ENCODE data around the gene FNDC7.
"Not testable (repeated sequence)": the region's sequence is repeated elsewhere in the genome, so short reads cannot be mapped to it uniquely, and the experiment has no call there.

FNDC7 gene, protein sequence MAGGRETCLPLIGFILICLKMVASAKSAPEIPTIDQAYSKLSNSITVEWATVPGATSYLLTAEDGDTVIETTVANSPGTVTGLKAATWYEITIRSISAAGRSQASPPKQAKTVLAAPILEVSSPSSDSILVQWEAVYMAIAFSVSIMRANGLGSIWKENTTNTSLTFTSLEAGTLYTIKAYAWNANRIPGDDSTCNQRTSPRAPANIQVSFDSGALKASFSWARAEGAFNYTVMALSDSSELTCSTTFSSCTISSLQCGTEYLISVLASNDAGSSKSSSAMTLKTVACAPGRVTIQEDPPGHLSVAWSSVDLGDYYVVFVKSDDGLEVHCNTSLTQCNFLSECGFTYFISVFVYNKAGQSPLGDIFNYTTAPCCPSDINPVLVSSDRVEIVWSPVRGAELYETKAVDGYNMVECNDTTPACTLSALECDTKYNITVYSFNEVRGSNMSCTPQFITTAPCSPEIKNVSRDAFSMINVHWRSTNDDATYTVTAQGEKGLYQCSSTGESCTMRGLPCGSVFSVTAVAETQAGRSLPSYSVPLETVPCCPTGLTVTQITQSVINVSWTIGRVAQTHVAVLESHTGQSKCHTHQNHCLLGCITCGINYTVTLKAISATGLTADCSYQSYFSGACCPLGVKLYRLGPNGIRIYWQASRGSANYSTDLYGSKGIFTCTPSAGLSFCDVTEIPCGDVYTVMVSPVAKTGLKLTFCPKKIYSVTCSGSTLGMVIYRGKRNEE

DNA sequence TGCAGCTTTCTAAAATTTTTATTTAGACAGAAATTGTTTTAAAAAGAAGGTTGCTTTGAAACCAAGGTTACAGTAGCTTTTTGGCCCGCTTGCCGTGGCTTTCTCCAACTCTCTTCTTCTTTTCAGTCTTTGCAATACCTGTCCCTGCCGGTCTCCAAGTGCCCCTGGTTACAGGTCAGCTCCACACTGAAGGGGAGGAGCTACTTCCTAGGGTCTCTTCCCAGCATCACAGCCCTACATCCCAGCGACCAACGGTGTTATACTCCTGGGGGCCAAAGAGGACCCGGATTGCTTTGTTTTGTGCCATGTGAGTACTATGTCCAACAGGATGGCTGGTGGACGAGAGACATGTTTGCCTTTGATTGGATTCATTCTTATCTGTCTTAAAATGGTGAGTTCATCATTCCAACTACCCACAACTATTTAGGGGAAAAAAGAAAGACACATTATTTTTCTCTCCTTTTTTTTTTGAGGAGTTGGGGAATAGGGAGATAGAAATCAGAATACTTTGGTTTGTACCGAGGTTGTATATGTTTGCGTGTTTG is at the start of gene FNDC7:
TSS of gene FNDC7 (plus strand) at position 303 of the 545 bp plus-strand sequence. CDS start at position 329, 26 bp downstream.
- no peak for DNase-seq (ENCODE audit: low read depth in 1 of 2, low spot score in 1 of 2)

DNA sequence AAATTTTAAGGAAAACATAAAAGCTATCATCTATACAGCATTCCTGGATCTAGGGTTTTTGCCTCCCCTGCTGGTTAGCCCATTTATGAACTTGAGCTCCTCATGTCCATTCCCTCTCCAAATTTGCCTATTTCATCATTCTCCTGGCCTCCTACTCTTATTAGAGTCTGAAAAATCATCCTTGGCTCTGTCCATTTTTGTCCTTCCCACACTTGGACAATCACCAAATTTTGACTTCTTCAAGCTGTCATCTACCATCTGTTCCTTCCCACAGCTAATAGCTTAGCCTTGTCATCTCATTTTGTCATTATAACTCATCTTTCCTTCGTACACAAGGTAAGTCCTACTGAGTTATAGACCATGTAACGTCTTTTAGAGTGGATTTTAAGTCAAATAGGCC is 49.6 kb upstream of the FNDC7 start:
- no peak for DNase-seq (ENCODE audit: low read depth in 1 of 2, low spot score in 1 of 2)

DNA sequence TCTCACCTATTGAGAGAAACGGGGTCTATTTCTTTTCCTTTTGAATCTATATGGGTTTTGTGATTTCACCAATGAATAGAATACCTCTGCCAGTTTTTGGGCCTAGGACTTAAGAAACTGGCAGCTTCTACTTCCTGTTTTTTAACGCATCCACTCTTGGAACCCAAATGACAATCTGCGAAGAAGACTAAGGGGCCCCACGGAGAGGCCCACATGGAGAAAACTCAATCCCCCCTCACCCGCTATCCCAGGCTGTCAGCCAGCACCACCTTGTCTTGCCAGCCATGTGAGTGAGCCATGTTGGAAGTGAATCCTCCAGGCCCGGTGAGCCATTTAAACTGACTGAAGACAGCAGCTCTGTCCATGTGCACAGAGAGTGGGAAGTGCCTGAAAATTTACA is 48.2 kb upstream of the FNDC7 start:
- DNase-seq (ENCODE audit: low read depth in 1 of 2, low spot score in 1 of 2): no peak

DNA sequence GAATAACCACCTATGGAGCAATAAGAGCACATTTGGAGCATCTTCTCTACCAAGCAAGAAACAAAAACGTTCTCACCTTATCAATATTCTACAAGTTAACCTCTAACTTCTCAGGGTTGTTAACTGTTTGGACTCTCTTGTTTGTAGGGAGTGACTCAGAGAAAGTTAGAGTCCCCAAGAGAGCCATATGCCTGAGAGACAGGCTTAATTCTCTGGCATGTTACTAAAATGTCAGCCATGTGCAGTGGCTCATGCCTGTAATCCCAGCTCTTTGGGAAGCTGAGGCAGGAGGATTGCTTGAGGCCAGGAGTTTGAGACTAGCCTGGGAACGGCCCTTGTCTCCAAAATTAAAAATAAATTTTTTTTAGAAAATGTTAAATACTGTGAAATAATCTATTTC is 47.6 kb upstream of the FNDC7 start:
- DNase-seq (ENCODE audit: low read depth in 1 of 2, low spot score in 1 of 2): no peak

DNA sequence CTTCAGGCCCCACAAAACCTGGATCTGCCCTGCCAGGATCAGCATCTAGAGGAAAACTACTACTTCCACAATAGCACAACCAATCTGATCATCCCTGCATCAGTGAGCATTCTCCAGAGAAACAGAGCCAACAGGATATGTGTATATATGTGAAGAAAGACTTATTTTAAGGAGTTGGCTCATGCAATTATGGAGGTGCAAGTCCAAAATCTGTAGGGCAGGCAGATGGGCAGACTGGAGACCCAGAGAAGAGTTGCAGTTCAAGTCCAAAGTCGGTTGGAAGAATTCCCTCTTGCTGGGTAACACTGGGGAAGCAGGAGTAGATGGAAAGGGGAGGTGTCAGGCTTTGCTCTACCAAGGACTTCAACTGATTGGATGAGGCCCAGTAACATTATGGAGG is 46.9 kb upstream of the FNDC7 start:
- DNase-seq (ENCODE audit: low read depth in 1 of 2, low spot score in 1 of 2): no peak

DNA sequence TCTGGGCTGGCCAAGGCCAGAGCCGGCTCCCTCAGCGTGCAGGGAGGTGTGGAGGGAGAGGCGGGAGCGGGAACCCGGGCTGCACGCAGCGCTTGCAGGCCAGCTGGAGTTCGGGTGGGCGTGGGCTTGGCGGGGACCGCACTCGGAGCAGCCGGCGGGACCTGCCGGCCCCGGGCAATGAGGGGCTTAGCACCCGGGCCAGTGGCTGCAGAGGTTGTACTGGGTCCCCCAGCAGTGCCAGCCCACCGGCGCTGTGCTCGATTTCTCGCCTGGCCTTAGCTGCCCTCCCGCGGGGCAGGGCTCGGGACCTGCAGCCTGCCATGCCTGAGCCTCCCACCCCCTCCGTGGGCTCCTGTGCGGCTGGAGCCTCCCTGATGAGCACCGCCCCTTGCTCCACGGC is 45.3 kb upstream of the FNDC7 start:
- DNase-seq (ENCODE audit: low read depth in 1 of 2, low spot score in 1 of 2): not testable (repeated sequence)

DNA sequence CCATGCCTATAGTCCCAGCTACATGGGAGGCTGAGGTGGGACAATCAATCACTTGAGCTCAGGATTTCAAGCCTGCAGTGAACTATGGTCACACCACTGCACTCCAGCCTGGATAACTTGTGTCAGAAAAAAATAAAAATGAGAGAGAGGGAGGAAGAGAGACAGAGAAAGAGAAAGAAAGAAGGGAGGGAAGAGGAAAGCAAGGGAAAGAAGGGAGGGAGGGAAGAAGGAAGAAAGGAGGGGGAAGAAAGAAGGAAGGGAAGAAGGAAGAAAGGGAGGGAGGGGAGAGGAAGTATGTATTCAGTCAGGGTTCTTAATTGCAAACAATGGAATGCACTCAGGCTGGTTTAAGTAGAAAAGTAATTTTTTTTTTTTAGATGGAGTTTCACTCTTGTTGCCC is 43.9 kb upstream of the FNDC7 start:
- no peak for DNase-seq (ENCODE audit: low read depth in 1 of 2, low spot score in 1 of 2)

DNA sequence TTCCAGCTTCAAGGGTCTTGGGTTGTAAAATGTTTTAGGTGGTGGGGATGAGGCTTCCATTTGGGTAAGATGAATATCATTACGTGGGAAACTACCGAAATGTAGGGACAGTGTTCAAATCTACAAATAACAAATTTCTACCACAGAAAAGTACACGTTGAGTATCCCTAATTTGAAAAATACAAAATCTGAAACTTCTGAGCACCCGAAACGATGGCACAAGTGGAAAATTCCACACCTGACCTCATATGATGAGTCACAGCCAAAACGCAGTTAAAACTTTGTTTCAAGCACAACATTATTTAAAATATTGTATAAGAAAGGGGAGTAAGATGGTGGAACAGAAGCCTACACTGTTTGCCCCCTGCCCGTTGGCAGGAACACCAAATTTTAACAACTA is 43.0 kb upstream of the FNDC7 start:
- no peak for DNase-seq (ENCODE audit: low read depth in 1 of 2, low spot score in 1 of 2)

DNA sequence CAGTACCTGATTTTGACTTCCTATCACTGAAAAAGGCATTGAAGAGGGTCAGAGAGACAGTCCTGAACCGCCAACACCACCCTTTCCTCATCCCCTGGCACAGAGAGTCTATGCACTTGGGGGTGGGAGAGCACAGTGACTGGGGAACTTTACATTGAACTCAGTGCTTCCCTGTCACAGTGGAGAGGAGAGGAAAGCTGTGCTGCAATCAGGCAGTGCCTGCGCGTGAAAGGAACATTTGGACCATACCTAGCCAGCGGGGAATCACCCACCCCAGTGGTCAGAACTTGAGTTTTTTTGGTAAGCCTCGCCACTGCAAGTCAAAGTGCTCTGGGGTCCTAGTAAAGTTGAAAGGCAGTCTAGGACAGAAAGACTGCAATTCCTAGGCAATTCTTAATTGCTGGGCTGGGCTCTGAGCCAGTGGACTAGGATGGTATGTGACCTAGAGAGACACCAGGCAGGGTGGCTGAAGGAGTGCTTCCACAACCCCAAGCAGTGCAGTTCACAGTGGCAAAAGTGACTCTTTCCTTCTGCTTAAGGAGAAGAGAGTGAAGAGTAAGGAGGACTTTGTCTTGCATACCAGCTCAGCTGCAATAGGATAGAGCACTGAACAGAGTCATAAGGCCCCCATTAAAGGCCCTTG is 42.5 kb upstream of the FNDC7 start:
- DNase-seq (ENCODE audit: low read depth in 1 of 2, low spot score in 1 of 2): no peak

DNA sequence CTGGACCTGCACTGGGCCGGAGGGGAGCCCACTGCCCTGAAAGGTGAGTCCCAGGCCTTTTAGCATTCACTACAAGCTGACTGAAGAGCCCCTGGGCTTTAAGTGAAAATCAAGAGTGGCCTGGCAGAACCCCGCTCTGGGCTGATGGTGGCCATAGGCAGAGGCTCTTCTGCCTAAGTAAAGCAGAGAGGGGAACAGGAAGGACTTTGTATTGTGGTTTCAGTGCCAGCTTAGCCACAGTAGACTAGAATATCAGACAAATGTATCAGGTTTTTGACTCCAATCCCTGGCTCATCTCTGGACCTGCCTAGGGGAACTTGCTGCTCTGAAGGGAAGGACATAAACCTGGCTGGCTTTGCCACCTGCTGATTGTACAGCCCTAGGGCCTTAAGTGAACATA is 41.6 kb upstream of the FNDC7 start:
- DNase-seq (ENCODE audit: low read depth in 1 of 2, low spot score in 1 of 2): no peak

DNA sequence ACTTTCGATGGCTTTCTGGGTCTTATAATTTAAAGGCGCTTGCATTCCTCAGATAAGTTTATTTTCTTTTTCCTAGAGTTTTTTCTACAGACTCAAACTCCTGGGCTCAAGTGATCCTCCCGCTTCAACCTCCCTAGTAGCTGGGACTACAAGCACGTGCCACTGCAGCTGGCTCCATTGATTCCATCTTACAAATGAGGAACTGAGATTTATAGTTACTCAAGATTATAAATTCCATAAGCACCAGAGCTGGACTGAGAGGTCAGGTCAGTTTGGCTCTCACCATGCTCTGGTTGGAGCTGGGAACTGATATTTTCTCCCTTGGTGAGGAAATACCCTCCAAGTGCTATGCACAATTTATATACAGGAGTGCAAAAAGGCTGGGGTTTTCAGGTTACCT is 34.0 kb upstream of the FNDC7 start:
- DNase-seq (ENCODE audit: low read depth in 1 of 2, low spot score in 1 of 2): no peak

DNA sequence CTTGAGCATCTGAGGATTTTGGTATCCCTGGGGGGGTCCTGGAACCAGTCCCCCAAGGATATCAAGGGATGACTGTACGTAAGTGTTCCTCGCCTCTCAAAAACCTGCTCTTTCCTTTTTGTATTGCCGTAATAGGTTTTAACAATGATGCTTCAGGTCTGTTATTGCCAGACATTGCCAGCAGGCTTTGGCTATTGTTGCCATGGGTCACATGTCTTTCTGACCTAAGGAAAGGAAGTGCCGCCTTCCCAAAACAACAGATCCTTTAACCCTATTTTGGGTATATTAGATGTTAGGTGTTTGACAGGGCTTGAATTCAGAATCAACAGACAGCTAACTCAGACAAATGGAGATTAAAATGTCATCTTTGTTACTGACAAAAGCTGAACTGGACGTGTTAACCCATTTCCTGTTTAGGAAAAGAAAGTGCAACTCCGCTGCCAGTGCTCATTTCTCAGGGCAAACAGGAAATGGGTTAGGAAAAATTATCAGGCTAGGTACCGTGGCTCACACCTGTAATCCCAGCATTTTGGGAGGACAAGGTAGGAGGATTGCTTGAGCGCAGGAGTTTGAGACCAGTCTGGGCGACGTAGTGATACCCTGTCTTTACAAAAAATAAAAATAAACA is 33.0 kb upstream of the FNDC7 start:
- no peak for DNase-seq (ENCODE audit: low read depth in 1 of 2, low spot score in 1 of 2)

DNA sequence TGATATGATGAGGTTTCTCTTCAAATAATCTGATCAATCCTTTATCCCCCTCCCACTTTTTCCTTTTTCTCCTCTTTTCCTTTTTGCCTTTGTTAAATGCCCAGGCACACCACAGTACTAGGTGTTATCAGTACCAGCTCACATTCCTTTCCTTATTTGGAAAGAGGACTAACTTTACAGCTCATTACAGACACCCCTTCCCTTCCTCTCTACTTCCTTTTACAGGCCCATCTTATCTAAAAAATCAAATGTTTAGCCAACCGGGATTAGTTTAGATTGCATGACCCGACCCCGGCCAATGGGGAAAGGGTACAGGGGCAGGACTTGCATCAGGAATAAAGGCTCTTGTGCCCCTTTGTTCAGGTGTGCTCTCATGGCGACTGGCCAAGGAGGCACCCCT is 31.0 kb upstream of the FNDC7 start:
- DNase-seq (ENCODE audit: low read depth in 1 of 2, low spot score in 1 of 2): not testable (repeated sequence)

DNA sequence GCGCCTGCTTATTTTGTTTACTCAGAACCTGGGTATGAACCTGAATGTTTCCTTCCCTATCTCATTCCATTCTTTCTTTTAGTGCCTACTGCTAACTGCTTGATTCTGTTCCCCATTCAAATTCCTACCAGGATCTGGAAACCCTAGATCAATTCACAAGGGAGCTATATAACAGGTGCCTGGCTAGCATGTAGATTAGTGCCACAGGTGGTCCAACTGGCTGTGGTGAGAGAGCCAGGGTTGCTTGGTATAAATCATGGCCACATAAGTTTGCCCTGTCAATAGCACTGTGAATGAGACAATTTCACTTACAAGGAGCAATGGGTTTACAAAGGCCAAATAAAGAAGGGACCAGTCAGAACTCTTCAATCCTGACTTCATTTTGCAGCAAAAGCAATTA is 27.2 kb upstream of the FNDC7 start:
- DNase-seq (ENCODE audit: low read depth in 1 of 2, low spot score in 1 of 2): no peak

DNA sequence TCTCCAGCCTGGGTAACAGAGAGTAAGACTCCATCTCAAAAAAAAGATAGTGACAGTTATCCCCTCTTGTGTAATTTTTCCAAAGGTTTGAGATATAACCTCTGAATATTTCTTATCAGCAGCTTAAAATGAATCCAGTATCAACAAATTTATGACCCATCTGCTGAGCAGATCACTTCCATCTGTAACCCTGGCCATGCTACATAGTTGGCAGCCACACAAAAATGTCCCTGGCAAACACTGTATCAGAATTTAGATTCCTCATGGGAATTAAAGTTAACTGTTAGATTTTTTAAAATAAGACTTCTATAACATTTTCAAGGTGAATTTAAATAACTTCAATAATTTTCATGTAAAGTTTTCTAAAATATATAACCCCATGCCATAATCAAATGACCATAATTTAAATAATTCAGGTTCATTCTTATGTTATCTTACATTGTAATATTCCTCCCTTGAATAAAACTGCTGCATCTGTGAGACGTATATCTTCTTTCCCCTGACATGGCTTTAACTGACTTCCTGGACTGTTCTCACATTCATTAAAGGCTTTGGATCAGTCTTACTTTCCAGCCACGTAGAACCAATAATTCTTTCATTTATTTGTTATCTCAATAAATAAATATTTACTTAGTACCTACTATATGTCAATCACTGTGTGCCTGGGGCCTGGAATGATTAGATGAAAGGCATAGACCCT is 25.9 kb upstream of the FNDC7 start:
- DNase-seq (ENCODE audit: low read depth in 1 of 2, low spot score in 1 of 2): no peak

DNA sequence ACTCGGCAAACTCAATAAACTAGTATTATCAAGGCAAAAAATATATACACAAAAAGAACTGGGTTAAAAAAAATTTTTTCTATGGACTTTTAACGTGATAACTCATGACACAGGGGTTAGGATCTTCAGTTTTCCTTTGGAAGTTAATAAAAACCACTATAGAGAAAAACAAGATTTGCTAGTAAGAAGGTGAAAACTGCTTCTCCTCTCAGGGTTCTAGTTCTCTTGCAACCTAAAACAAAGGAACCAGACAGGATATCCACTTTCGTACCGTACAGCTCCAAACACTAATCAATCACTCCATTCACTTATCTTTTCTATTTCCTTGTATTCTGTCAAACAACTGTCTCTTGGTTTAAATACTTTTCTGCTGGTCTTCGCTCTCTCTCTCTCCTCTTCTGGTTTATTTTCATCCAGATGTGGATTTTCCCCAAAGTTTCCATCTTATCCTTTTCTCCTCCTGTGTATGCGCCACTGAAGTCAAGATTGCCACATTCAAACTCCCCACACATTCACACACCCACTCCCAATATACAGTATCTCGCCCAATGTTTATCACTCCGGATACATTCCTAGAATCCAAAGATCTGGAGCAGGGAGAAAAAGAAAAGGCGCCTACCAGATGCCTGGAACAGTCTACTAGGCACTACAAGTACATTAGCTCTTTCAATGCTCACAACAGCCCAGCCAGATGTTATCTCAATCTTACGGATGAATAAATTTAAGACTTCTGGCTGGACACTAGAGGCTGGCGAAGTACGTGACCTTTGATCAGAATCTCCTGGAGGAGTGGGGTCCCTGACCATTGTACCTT is 21.4 kb upstream of the FNDC7 start:
- DNase-seq (ENCODE audit: low read depth in 1 of 2, low spot score in 1 of 2): no peak

DNA sequence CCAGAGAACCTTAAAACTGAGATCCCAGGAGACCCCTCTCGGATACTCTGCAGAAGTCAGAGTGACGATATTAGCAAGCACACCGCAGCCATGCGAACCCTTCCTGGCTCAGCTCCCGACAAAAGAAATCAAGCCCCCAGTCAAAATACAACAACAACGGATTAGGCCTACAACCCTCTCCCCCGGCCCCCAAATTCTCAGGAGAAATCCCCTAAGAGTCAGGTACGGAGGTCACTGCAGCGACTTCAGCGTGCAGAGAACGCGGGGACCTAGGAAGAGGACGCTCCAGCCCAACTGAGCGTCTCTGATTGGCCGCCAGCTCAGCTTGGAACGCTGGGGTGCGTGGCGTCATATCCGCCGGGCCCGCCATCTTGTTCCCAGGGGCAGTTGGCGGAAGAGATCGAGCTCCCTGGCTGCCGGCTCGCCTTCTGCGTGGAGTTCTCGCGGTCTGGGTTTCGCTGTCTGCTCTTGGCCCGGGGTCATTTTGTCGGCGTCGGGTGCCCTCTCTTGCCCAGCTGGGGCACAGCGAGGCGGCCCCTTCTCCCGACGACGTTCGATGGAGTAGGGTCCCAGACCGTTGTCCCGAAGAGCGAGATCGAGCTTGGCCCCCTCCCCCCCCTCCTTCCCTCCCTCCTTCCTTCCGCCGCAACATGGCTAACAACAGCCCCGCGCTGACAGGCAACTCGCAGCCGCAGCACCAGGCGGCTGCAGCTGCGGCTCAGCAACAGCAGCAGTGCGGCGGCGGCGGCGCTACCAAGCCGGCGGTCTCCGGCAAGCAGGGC is 20.6 kb upstream of the FNDC7 start, which contains the start of gene PRPF38B:
TSS of gene PRPF38B (plus strand) at position 369 of the 782 bp plus-strand sequence. CDS start at position 651, 282 bp downstream.
- DNase-seq (ENCODE audit: low read depth in 1 of 2, low spot score in 1 of 2): peak; percentile 90

DNA sequence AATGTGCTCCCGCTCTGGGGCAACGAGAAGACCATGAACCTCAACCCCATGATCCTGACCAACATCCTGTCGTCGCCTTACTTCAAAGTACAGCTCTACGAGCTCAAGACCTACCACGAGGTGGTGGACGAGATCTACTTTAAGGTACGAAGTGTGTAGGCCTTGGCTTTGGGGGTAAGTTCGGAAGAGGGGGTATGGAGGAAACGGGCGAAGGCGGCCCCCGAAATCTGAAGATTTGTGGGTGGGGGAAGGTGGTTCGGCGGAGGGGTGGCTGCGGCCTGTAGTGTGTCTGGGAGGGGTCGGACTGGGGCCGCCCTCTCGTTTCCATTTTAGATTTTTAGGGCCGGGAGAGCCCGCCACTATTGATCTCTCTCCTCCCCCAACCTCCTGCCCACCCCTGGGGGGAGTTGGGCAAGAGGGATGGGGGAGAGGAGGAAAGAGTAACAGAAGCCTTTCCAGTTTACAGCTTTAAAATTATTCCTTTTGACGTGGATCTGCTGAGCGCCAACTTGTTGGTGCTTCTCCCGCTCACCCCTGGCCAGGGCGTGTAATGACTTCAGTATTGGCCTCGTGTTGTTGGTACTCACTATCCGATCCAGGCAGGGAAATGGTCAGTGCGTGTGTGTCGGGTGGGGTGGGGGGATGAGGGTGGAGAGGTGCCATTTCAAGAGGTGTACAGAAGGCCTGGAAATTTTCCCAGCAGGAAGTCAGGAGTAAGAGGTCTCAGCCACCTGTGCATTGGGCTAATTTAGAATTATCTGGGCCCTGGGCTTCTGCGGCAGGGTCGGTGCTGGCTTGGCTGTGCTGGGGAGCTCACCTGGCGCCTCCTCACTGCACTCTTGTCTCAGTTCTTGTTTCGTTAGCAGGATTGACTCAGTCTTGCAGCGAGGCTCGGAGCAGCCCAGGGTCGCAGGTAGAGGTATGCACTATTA is 19.7 kb upstream of the FNDC7 start:
- peak in 1 of 2 donors; percentile 48 for DNase-seq (ENCODE audit: low read depth in 1 of 2, low spot score in 1 of 2)
